IPS-NIHi11 (cell line): ENCODE data around the gene SP3.
A peak's percentile ranks its signal among the peaks of the same experiment; 100 is the strongest.
"Not testable (repeated sequence)": the region's sequence is repeated elsewhere in the genome, so short reads cannot be mapped to it uniquely, and the experiment has no call there.

Experiments
- DNase-seq: peaks from one replicate; pipeline ENCODE4 v3.0.0; 2012; ENCODE audit warnings: mixed read lengths, low spot score

Gene SP3

DNA sequence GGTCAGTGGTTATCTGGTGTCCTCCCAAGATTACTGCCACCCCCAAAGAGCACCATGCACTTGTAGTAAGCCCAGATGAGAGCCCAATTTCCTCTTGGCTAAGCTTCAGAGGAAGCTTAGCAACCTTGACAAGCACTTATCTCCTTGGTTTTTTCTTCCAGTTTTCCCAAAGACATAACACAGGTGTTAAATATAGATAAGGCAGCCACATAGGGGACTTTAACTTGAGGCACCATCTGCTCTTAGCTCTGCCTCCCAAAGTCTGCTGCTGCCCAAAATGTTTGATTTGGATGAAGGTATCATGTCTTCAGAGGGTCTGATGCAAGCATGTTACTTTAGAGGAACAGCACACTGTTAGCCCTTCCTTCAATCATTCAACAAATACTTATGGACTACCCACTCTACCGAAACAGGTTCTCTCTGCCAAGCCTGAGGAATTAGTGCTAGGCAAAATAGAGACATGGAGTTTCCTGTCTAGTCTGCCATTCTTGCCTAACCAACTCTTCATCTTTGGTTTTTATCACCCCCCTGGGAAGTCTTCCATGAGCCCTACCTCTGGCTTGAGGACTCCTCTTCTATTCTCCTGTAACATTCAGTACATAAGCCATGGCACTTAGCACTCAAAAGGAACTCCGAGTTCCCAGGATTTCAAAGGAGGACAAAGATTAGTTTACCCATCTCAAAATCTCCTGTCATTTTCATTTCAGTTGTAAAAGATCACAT is 73.7 kb downstream of the SP3 start:
- no peak for DNase-seq

DNA sequence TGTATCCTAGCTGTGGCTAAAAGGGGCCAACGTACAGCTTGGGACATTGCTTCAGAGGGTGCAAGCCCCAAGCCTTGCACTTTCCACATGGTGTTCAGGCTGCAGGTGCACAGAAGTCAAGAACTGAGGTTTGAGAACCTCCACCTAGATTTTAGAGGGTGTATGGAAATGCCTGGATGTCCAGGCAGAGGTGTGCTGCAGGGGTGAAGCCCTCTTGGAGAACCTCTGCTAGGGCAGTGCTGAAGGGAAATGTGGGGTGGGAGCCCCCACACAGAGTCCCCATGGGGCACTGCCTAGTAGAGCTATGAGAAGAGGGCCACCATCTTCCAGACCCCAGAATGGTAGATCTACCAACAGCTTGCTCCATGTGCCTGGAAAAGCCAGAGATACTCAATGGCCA is 75.7 kb downstream of the SP3 start:
- not testable (repeated sequence) for DNase-seq

DNA sequence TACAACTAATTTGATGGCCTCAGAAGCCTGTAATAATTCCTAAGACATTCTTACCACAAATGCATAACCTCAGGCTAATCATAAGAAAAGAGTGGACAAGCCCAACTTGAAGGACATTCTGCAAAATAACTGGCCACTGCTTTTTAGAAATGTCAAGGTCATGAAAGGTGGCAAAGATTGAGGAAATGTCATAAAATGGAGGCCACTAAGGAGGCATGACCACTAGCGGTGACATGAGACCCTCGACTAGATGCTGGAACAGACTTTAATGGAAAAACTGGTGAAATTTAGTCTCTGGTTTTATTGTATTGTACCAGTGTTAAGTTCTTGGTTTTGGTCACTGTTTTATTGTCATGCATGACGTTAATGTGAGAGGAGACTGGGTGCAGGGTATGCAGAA is 78.6 kb downstream of the SP3 start:
- no peak for DNase-seq

DNA sequence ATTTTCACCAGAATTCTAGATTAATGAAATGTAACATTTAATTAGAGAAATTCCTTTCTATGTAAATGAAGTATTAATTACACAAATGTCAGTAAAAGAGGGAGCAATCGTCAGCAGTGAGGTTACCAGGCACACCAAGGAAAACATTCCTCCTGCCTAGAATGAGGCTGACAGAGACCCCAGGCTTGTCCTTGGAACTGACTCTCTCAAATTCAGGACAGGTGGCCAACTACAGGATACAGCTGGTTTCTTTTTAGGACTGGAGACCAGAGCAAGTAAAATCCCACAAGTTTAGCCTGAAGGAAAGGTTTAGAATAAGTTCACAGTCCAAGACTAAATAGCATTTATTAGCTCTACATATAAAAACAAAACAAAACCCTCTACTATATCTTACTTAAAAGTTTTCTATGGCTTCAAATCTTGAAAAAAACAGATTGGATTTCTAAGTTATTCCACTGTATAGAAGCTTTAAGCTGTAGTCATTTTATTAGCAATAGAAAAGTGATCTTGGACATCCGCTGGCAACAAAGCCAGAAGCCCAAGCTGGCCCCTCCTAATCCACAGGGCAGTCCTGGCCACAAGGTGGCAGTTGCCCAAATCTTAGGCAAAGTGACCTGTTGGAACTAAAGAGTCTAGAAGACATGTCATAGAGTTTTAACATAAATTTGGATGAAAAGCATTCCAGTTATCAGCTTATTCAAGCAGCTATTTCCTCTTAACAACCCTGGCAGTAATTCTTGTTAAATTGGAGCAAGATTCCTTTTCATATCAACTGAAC is 81.0 kb downstream of the SP3 start:
- DNase-seq = peak; percentile 55

DNA sequence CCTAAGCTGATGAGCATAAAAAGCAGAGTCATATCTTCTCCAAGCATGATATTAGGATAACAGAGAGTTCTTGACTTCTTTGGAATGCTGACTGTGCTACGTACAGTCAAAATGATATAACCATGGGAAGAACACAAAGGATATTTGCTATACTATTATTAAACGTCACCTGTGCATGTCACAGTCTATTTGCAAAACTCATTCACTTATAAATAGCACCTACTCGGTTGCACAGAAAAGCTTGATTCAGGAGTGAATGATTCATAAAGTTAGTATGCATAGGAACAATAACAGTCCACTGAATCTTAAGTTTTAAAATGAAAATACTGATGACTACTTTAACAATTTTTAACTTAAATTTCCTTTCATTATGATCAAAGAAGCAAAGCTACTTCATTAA is 83.3 kb downstream of the SP3 start:
- no peak for DNase-seq

DNA sequence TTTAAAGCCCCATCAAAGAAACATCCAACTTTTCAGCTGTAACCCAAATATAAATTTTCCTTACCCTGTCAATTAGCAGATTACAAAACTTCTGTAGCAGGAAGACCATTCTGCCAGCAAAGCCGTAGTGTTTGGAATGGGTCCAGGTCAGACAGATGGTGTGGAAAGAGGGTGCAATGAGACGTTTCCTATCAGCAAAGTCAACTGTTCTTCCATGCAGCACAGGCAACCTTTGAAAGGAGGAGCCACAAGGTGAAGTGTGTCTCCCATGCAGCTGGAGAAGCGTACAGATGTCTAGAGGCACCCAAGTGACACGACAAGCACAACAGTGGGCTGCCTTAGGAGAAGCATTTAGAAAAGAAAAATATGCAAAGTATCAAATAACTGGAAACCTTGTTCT is 83.7 kb downstream of the SP3 start:
- no peak for DNase-seq

DNA sequence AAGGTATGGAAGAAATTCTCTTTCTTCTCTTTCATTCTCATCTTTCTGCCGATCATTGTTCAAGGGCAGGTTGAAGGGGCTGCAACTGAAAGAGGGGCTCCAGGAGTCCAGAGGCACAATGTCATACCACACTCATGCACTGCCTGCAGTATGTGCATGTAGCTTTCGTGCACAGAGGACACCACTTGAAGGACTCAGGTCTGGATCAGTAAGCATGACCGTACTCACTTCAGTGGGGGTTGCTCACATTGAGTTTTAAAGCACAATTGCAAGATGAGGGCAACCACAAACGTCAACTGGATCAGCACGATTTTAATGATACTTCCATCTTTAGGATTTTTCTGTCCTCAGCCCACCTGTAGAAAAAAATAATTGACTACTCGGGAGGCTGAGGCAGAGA is 84.6 kb downstream of the SP3 start:
- no peak for DNase-seq

DNA sequence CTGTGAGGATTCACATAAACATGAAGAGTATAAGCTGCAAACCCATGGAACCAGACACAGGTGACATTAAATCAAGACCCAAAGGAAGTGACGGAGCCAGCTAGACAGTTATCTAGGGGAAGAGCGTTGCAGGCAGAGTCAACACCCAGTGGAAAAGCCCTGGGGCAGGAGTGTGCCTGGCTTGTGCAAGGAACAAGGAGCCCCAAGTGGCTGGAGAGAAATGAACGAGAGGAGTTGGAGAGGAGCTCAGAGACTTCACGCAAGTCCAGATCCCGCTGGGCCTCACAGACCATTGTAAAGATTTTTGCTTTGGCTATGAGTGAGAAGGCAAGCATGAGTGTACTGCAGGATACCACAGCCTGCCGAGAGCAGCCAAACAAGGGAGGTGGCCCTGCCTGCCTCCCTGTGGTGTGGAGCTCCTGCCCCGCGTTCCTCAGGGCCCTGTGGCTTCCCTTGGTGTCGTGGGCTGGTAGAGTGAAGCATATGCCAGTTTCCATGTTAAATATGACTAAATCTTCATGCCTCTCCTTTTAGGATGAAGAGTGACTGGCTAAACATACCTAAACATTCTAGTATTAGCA is 88.2 kb downstream of the SP3 start:
- DNase-seq = no peak

DNA sequence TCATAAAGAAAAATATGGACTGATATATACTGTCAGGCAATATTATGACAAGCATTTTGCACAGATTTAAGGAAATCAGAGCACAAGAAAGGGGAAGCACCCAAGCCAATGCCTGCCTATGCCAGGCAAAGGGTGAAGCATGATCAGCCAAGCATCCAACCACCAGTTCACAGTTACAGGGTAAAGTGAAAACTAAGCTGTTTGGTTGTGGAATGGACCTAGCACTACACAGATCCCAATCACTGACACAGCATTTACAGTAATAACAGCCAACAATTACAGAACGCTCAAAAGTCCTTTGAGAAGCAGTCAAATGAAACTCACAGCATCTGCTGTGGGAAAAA is 90.3 kb downstream of the SP3 start:
- DNase-seq = no peak

DNA sequence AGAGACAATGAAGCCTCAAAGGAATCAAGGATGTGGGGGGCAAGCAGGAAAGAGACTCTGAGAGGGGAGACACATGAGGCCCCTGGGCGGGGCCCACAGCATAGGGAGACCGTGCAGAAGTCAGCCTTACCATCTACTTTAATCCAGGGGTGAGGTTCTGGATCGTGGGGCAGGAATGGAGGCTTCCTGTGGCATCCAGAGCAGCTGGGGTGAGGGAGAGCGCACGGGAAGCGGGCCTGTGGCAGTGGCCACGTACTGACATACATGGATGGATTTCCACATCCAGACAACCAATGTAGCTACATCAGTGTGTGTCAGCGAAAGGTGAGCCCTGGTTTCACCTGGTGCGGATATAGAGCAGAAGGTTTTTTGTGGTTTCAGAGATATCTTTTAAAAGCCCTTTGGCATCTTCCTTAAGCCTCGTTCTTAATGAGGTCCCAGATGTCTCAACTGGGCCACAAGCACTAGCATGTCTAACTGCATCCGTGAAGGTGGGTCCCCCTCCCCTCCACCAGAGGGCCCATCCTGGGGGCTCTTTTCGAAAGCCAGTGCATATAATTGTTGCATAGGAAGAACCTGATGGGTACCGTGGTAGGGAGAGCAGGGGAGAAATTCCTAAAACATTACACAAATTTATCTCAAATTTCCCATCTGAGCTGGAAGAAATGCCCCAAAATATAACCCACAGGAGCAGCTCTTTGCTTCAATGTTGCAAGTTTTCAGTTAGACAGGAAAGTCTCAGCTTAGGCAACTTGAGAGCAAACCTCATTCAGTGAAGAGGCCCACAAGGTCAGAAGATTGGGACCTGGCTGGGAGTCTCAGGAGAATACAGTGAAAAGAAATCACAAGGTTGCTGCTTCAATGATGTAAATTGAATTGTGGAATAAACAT is 90.9 kb downstream of the SP3 start:
- DNase-seq = peak; percentile 41

DNA sequence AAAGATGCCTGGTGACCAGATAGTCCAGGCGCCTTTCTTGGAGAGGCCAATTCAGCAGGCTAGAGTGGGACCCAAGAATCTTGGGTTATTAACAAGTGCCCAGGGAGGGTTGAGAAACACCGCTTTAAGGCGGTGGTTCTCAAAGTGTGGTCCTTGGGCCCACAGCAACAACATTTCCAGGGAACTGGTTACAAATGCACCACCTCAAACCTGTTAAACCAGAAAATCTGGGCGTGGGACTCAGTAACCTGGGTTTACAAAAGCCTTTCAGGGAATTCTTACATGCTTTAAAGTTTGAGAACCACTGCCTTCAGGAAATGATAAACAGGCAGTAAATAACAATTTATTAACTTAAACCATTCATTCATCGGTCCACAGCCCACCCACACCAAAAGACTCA is 92.5 kb downstream of the SP3 start:
- DNase-seq = no peak

DNA sequence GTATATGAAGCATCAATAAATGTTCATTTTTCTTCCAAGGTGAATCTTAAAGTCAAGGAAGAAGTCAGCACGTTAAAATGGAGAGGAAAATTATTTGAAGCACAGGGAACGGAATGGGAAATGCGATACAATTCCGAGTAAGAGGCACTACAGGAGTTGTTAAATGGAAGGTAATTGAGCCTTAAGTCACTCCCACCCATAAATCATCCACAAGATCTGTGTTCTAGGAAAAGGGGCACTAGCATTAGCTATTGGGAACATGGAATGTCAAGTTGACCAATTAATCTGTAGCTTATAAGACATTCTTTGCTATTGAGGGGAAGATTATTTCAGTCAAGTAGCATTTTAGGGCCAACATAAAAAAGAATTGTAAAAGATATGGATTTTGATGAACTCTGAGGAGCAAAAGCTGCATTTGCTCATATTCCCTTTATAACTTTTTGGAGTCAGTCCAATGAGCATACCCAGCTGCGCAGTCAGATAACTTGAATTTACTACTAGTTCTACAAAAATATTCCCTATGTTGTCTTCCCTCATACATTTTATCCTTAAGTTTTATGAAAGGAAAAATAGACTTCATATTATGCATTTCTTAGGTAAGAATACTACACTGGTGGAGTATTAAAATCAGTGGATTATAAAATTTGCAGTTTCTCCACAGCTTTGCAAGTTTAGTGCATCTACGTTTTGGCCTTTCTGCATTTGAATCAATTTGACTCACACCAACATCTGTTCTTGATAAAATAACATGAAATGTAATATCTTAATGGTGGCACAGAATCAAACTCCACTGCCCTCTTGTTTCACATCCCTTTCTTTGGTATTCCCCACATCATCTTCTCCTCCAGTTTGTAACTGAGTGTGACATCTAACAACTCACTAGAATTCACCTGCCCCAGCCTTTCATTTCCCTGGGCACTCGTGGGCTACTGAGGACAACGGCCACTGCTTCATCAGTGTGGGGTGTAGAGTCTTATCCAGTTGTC is 95.6 kb downstream of the SP3 start:
- no peak for DNase-seq

DNA sequence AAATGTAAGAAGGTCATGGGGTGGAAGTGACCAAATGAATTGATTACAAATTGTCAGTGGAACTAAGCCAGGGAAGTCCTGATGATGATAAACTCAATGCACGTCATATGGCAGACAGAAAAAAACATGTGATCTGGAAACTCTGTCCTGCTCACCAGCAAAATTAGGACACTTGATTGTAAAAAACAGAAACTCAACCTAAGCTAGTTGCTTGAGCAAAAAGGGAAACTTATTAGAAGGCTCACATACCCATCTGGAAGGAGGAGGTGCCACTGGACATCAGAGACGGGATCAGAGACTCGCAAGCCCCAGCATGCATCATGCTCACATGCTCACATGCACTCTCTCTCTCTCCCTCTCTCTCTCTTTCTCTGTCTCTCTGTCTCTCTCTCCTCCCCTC is 96.8 kb downstream of the SP3 start:
- DNase-seq = no peak

DNA sequence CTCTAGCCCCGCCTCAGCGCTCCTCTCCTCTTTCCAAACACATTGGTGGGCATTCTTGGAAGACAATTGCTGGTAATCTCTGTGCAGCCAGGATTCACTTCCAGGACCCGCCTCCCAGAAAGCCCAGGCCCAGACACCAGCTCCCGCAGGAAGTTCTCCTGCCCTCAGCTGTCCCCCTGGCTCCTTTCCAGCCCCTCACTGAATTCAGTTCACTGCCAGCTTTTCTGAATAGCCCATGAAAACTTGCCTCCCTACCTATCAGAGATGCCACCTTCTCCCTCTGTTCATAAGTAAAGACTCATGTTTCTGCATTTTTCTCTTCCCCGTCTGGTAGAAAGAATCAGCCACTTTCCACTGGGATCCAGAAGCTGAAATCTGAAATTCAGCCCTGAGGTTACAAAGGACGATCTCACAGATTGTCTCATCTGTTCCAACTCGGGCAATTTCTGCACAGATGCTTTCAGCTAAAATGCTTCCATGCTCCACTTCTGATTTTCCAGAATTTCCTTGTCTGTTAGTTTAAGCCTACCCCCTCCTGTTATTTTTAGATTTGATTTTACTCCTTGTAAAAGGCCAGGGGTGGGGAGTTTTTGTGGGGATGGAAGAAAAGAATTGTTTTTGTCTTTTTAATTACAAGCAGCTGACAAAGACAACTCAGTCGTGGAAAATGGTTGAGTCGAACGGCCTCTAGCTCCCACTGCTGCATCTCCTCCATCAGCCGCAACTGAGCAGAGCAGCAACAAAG is 98.1 kb downstream of the SP3 start:
- DNase-seq = no peak

DNA sequence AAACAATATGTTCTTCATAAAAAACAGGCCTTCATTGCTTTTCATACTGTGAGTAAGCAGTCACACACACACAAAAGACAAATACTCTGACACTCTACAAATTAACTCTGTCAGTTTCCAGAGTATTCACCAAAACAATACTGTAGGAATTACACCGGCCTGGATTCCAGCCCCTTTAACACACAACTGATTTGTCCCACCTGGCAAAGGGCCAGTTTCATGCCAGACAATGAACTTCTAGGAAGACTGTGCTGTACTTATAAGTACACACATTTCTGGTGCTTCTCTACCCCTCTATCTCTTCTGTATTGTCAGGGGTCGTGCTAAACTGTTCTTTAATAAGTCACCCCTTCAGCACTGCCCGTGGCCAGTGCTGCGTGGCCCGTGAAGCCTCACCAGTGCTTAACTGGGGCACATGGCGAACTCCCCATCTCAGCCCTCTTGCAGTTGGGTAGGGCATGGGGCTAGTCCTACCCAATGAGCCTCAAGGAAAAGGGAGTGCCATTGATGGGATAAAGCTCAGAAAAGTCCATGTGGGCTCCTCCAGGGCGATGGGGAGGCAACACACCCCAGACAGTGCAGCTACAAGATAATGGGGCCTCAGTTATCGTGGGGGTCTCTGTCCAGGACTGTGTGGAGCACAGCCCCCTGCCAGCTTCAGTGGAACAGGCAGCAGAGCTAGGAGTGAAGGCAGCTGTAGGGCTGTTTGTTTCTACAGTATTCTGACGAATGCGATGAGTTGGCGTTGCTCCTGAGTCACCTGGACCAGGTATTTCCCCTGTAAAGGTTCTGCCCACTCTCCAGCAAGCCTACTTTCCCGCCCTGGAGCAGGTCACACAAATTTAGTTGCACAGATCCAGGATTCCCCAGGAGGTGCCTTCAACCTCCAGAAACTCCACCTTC is 99.0 kb downstream of the SP3 start:
- no peak for DNase-seq

DNA sequence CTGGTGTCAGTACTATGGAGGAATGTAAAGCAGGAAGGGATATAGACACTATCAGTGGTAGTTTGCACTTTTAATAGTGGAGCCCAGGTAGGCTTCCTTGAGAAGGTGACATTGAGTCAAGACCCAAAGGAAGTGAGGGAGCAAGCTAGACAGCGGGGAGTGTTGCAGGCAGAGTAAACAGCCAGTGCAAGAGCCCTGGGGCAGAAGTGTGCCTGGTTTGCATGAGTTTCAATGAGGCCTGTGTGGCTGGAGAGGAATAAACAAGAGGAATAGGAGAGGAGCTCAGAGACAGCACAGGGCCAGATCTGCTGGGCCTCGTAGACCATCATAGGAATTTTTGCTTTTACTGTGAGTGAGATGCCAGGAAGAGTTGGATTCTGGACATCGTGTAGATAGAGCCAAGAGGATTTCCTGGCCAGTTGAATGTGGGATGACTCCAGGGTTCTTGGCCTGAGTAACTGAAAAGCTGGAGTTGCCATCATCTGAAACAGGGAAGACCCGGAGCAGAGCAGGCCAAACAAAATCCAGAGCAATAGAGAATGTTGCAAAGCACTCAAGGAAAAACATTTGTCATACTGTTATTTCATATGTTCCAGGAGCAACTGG is 102.5 kb downstream of the SP3 start:
- no peak for DNase-seq

DNA sequence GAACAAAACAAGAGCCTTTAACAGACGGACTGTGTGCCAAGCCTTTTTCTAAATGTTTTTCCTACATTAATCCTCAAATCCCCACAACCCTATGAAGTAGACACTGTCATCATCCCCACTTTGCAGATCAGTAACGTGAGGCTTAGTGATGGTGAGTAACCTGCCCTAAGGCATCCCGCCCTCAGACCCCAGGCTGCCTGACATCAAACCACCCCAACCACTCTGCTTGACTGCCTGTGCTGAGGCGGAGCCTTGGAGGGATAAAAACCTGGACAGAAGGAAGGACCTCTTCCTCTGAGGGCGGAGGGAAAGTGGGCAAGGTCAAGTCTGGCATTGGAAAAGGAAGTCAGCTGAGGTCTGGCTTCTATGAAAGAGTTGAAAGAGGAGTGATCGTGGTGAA is 104.6 kb downstream of the SP3 start:
- DNase-seq = no peak

DNA sequence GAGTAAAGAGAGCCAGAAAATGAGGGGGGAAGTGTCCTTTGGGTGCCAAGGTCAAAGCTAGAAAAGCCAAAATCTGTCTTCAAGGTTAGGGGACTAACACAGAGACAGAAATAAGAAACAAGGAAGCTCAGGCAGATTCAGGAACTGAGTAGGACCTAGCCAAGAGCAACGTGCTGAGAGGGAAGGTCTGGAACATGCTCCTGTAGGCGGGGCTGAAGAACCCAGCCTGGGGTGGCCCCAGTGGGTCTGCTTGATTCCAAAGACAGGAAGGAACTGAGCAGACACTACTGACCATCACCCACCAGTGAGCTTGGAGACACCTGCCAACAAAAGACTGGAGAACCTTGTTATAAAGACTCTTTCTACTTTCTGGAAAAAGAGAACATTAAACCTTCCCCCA is 105.1 kb downstream of the SP3 start:
- no peak for DNase-seq

DNA sequence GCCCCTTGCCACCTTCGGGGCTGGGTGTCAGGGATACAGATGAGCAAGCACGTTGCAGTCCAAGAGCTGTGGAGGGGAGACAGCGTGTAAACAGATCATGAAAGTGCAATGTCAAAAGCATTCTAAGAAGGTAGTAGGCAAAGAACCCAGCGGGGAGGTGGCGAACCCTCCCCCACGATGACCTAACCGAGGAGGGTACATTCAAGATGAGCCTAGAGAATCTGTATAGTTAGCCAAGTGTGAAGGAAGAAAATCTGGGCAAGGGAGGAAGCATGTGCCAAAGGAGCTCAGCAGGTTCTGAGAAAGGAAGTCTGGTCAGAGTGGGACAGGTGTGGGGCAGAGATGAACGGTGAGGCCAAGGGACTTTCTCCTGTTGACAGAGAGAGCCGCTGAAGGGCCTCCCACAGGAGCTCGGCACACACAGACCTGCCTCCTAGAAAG is 106.9 kb downstream of the SP3 start:
- no peak for DNase-seq
